ENCODE results near the gene CHRNA9.
A peak's percentile ranks its signal among the peaks of the same experiment; 100 is the strongest.

Gene CHRNA9

GRCh38 chr4:40327340-40327739, 7.8 kb upstream of the CHRNA9 start:
- Histone ChIP-seq H3K27ac (ENCODE audit: low read depth, low read length) (no peak overlapping the region), H3K79me2 (ENCODE audit: control insufficient read depth, insufficient read depth, low read length, unreplicated experiment) (no peaks in the 10 kb centered on the region), H3K36me3 (ENCODE audit: insufficient read depth, low read length) (no peaks in the 10 kb centered on the region), H3K27me3 (ENCODE audit: insufficient read depth, low read length) (no peaks in the 10 kb centered on the region), H3K4me3 (ENCODE audit: low read depth, low read length) (no peak overlapping the region), H3K4me1 (ENCODE audit: control insufficient read depth, insufficient read depth, low read length, unreplicated experiment) (no peaks in the 10 kb centered on the region), H2AFZ (ENCODE audit: low read length, unreplicated experiment) (no peak overlapping the region)

- Histone ChIP-seq H3K27me3 (ENCODE audit: insufficient read depth, low read length) (no peaks in the 10 kb centered on the region), H2AFZ (ENCODE audit: low read length, unreplicated experiment) (no peak overlapping the region), H3K4me3 (ENCODE audit: low read depth, low read length) (no peak overlapping the region), H3K4me1 (ENCODE audit: control insufficient read depth, insufficient read depth, low read length, unreplicated experiment) (peaks cover 2% of the 10 kb centered on the region), H3K27ac (ENCODE audit: low read depth, low read length) (no peak overlapping the region), H3K36me3 (ENCODE audit: insufficient read depth, low read length) (no peaks in the 10 kb centered on the region), H3K79me2 (ENCODE audit: control insufficient read depth, insufficient read depth, low read length, unreplicated experiment) (no peaks in the 10 kb centered on the region)
Measured at GRCh38 chr4:40328383-40328782, 6.8 kb upstream of the CHRNA9 start.

GRCh38 chr4:40329805-40330204, 5.3 kb upstream of the CHRNA9 start:
- H3K36me3 ChIP-seq (ENCODE audit: insufficient read depth, low read length), result no peaks in the 10 kb centered on the region
- H2AFZ ChIP-seq (ENCODE audit: low read length, unreplicated experiment), result no peak overlapping the region
- H3K79me2 ChIP-seq (ENCODE audit: control insufficient read depth, insufficient read depth, low read length, unreplicated experiment), result no peaks in the 10 kb centered on the region
- peaks cover 16% of the 10 kb centered on the region for H3K4me1 ChIP-seq (ENCODE audit: control insufficient read depth, insufficient read depth, low read length, unreplicated experiment)
- no peak overlapping the region for H3K27ac ChIP-seq (ENCODE audit: low read depth, low read length)
- no peaks in the 10 kb centered on the region for H3K27me3 ChIP-seq (ENCODE audit: insufficient read depth, low read length)
- no peak overlapping the region for H3K4me3 ChIP-seq (ENCODE audit: low read depth, low read length)

GRCh38 chr4:40330536-40330935, 4.6 kb upstream of the CHRNA9 start:
- no peaks in the 10 kb centered on the region for H3K79me2 ChIP-seq (ENCODE audit: control insufficient read depth, insufficient read depth, low read length, unreplicated experiment)
- no peaks in the 10 kb centered on the region for H3K36me3 ChIP-seq (ENCODE audit: insufficient read depth, low read length)
- peaks cover 23% of the 10 kb centered on the region for H3K4me1 ChIP-seq (ENCODE audit: control insufficient read depth, insufficient read depth, low read length, unreplicated experiment)
- H2AFZ ChIP-seq (ENCODE audit: low read length, unreplicated experiment), result no peak overlapping the region
- no peak overlapping the region for H3K27ac ChIP-seq (ENCODE audit: low read depth, low read length)
- no peaks in the 10 kb centered on the region for H3K27me3 ChIP-seq (ENCODE audit: insufficient read depth, low read length)
- H3K4me3 ChIP-seq (ENCODE audit: low read depth, low read length), result no peak overlapping the region

GRCh38 chr4:40331101-40331745, 3.9 kb upstream of the CHRNA9 start:
- peaks cover 29% of the 10 kb centered on the region for H3K4me1 ChIP-seq (ENCODE audit: control insufficient read depth, insufficient read depth, low read length, unreplicated experiment)
- H3K36me3 ChIP-seq (ENCODE audit: insufficient read depth, low read length), result no peaks in the 10 kb centered on the region
- H3K27ac ChIP-seq (ENCODE audit: low read depth, low read length), result no peak overlapping the region
- H3K4me3 ChIP-seq (ENCODE audit: low read depth, low read length), result no peak overlapping the region
- H2AFZ ChIP-seq (ENCODE audit: low read length, unreplicated experiment), result no peak overlapping the region
- no peaks in the 10 kb centered on the region for H3K27me3 ChIP-seq (ENCODE audit: insufficient read depth, low read length)
- H3K79me2 ChIP-seq (ENCODE audit: control insufficient read depth, insufficient read depth, low read length, unreplicated experiment), result no peaks in the 10 kb centered on the region

GRCh38 chr4:40331961-40332360, 3.2 kb upstream of the CHRNA9 start:
- Histone ChIP-seq H3K4me3 (ENCODE audit: low read depth, low read length) (no peak overlapping the region), H2AFZ (ENCODE audit: low read length, unreplicated experiment) (no peak overlapping the region), H3K4me1 (ENCODE audit: control insufficient read depth, insufficient read depth, low read length, unreplicated experiment) (peaks cover 29% of the 10 kb centered on the region), H3K79me2 (ENCODE audit: control insufficient read depth, insufficient read depth, low read length, unreplicated experiment) (no peaks in the 10 kb centered on the region), H3K27ac (ENCODE audit: low read depth, low read length) (no peak overlapping the region), H3K27me3 (ENCODE audit: insufficient read depth, low read length) (no peaks in the 10 kb centered on the region), H3K36me3 (ENCODE audit: insufficient read depth, low read length) (no peaks in the 10 kb centered on the region)

GRCh38 chr4:40333921-40334352, 1.2 kb upstream of the CHRNA9 start:
- Histone ChIP-seq H3K27ac (ENCODE audit: low read depth, low read length) (peak overlapping the region; percentile 4; the same call in 1 of the 2 replicates), H3K27me3 (ENCODE audit: insufficient read depth, low read length) (no peaks in the 10 kb centered on the region), H2AFZ (ENCODE audit: low read length, unreplicated experiment) (no peak overlapping the region), H3K4me3 (ENCODE audit: low read depth, low read length) (no peak overlapping the region; the same call in 1 of the 2 replicates), H3K79me2 (ENCODE audit: control insufficient read depth, insufficient read depth, low read length, unreplicated experiment) (no peaks in the 10 kb centered on the region), H3K4me1 (ENCODE audit: control insufficient read depth, insufficient read depth, low read length, unreplicated experiment) (peaks cover 29% of the 10 kb centered on the region), H3K36me3 (ENCODE audit: insufficient read depth, low read length) (no peaks in the 10 kb centered on the region)

GRCh38 chr4:40335525-40335894, 377 bp downstream of the CHRNA9 start:
- Histone ChIP-seq H3K27ac (ENCODE audit: low read depth, low read length) (no peak overlapping the region), H3K27me3 (ENCODE audit: insufficient read depth, low read length) (no peaks in the 10 kb centered on the region), H3K4me3 (ENCODE audit: low read depth, low read length) (no peak overlapping the region), H3K36me3 (ENCODE audit: insufficient read depth, low read length) (no peaks in the 10 kb centered on the region), H3K79me2 (ENCODE audit: control insufficient read depth, insufficient read depth, low read length, unreplicated experiment) (no peaks in the 10 kb centered on the region), H3K4me1 (ENCODE audit: control insufficient read depth, insufficient read depth, low read length, unreplicated experiment) (peaks cover 29% of the 10 kb centered on the region), H2AFZ (ENCODE audit: low read length, unreplicated experiment) (no peak overlapping the region)

GRCh38 chr4:40337051-40337450, 1.9 kb downstream of the CHRNA9 start:
- Histone ChIP-seq H3K79me2 (ENCODE audit: control insufficient read depth, insufficient read depth, low read length, unreplicated experiment) (no peaks in the 10 kb centered on the region), H3K27ac (ENCODE audit: low read depth, low read length) (no peak overlapping the region), H3K36me3 (ENCODE audit: insufficient read depth, low read length) (no peaks in the 10 kb centered on the region), H3K27me3 (ENCODE audit: insufficient read depth, low read length) (no peaks in the 10 kb centered on the region; the same call in none of the 2 replicates), H3K4me1 (ENCODE audit: control insufficient read depth, insufficient read depth, low read length, unreplicated experiment) (peaks cover 29% of the 10 kb centered on the region), H2AFZ (ENCODE audit: low read length, unreplicated experiment) (no peak overlapping the region), H3K4me3 (ENCODE audit: low read depth, low read length) (no peak overlapping the region)

- Histone ChIP-seq H3K27me3 (ENCODE audit: insufficient read depth, low read length) (no peaks in the 10 kb centered on the region; the same call in none of the 2 replicates), H3K4me3 (ENCODE audit: low read depth, low read length) (no peak overlapping the region), H3K36me3 (ENCODE audit: insufficient read depth, low read length) (no peaks in the 10 kb centered on the region), H2AFZ (ENCODE audit: low read length, unreplicated experiment) (no peak overlapping the region), H3K27ac (ENCODE audit: low read depth, low read length) (no peak overlapping the region), H3K79me2 (ENCODE audit: control insufficient read depth, insufficient read depth, low read length, unreplicated experiment) (no peaks in the 10 kb centered on the region), H3K4me1 (ENCODE audit: control insufficient read depth, insufficient read depth, low read length, unreplicated experiment) (peaks cover 29% of the 10 kb centered on the region)
Measured at GRCh38 chr4:40337523-40337922, 2.4 kb downstream of the CHRNA9 start.

- Histone ChIP-seq H3K27ac (ENCODE audit: low read depth, low read length) (no peak overlapping the region), H3K27me3 (ENCODE audit: insufficient read depth, low read length) (no peaks in the 10 kb centered on the region; the same call in none of the 2 replicates), H3K36me3 (ENCODE audit: insufficient read depth, low read length) (no peaks in the 10 kb centered on the region), H3K79me2 (ENCODE audit: control insufficient read depth, insufficient read depth, low read length, unreplicated experiment) (no peaks in the 10 kb centered on the region), H3K4me3 (ENCODE audit: low read depth, low read length) (no peak overlapping the region), H2AFZ (ENCODE audit: low read length, unreplicated experiment) (no peak overlapping the region), H3K4me1 (ENCODE audit: control insufficient read depth, insufficient read depth, low read length, unreplicated experiment) (peaks cover 11% of the 10 kb centered on the region)
Measured at GRCh38 chr4:40340030-40340429, 4.9 kb downstream of the CHRNA9 start.

Measured in ACC112 (cell line).